ENCODE results near the gene TWSG1. TPM values are rescaled to one million over a fixed set of nuclear protein-coding genes. Genes with fewer than 3 reads are reported as not detected.

The TWSG1 gene
- total RNA-seq, 1 experiment from 2014 or later, result 39.4 TPM

Other genes starting within 250 kb of the TWSG1 start
- gene NDUFV2, start 232.1 kb upstream of the TWSG1 start, total RNA-seq (2014; rRNA removed; shearing (Covaris generic)), result 111 and 125 TPM in 2 replicates
- 14.7 and 19.5 TPM in 2 replicates for gene ANKRD12, start 198.0 kb upstream of the TWSG1 start, total RNA-seq (2014; rRNA removed; shearing (Covaris generic))
- gene RALBP1, start 140.7 kb downstream of the TWSG1 start, total RNA-seq (2014; rRNA removed; shearing (Covaris generic)), result 29.7 and 34.7 TPM in 2 replicates

Measured in SJCRH30 (cell line).